HG03045 (cell line): ENCODE results near the gene ARF1.

Experiments
- ATAC-seq: cut with Tn5 transposase; IDR thresholded peaks from one replicate; pipeline ENCODE4 v1.9.1; 2021; ENCODE audit warnings: mild to moderate bottlenecking, moderate library complexity; ENCODE audit not compliant: unreplicated experiment

The ARF1 gene

GRCh38 chr1:228145463-228146416 lies 63.2 kb downstream of the ARF1 start:
- ATAC-seq, result no peak

DNA sequence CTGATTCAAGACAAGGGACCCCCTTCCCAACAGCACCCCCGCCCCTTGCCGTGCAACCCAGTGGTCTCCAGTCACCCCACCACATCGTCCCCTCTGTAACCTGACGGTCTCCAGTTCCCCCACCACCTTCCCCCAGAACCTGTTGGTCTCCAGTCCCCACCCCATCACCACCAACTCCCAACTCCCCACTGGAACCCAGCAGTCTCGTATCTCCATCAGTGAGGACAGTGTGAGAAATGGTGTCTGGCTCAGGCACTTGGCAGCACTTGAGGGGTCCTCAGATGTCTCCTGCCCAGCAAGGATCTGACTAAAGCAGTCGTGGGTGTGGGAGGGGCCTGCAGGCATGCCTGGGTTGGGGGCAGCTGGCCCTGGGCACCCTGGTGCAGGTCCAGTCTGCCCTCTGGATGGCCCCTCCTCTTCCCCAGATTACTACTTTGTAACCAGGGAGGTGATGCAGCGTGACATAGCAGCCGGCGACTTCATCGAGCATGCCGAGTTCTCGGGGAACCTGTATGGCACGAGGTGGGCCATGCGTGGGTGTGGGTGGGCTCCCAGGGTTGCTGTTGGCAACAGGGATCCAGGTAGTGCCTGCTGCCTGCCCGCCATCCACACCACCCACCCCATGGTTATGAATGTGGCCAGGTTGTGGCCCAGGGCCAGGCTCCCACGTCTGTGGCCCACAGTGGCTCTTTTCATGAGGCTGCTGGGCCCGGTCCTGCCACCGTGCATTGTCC lies 64.1 kb downstream of the ARF1 start:
- ATAC-seq, result no peak

DNA sequence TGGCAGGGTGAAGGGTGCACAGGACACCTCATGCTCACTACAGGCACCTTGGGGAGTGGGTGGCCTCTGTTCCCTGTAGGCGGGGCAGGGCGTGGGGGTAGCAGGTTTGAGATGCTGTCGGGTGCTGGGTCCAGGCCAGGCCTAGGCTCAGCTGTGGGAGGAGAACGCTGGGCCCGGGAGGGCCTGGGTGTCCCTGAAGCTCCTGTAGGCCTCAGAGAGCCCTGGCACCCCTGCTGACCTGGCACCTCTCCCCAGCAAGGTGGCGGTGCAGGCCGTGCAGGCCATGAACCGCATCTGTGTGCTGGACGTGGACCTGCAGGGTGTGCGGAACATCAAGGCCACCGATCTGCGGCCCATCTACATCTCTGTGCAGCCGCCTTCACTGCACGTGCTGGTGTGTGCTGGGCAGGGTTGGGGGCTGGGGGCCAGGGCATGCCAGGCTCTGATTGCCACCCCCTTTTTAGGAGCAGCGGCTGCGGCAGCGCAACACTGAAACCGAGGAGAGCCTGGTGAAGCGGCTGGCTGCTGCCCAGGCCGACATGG lies 64.7 kb downstream of the ARF1 start:
- ATAC-seq, result no peak

DNA sequence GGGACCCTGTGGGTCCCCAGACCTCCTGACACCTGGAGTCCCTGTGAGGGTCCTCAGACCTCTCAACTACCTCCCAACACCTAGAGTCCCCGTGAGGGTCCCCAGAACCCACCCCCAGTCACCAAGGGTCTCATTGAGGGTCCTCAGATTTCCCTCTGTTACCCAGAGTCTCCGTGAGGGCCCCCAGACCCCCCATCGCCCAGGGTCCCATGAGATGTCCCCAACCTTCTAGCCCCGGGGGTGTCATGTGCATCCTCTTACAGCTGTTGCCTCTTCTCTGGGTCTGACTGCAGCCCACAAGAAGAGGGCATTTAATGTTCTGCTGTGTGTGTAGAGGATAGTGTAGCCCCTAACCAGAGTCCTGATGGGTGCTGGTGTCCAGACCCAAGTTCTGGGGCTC lies 65.3 kb downstream of the ARF1 start:
- ATAC-seq, result no peak

- no peak for ATAC-seq
Measured at GRCh38 chr1:228148196-228148861, 65.8 kb downstream of the ARF1 start.
